HepG2 (cell line): ENCODE measurements around the gene CD83. TPM values are rescaled to one million over a fixed set of nuclear protein-coding genes. Genes with fewer than 3 reads are reported as not detected.

Experiments used
- ATAC-seq: fragments of 200-7000 bp; cut with Tn5 transposase; 3 replicates; pipeline ENCODE4 v1.9.1; 2020; ENCODE audit warnings: mild to moderate bottlenecking, moderate library complexity
- BruUV-seq: library from RNA; stranded (reverse); fragments of 400-500 nt; replicated peaks from 2 replicates; lab custom pipeline; 2021; lab: Mats Ljungman, UMichigan
- CTCF ChIA-PET: fragments of 300-600 bp; formaldehyde crosslinking; extraction: SDS; loops from one replicate; lab custom pipeline; 2021; ENCODE audit warnings: low total read pairs, inconsistent platforms, low intra/inter-chr PET ratio; lab: Yijun Ruan, JAX
- POLR2A ChIA-PET: fragments of 350-600 bp; sonication (Branson Sonifier 250); formaldehyde crosslinking; loops from one replicate; lab custom pipeline; 2020; ENCODE audit warnings: antibody characterized with exemption, inconsistent platforms; lab: Yijun Ruan, JAX
- DNase-seq: peaks from one replicate; pipeline ENCODE4 v3.0.0-alpha.2; 2015; ENCODE audit warnings: low spot score
- FAIRE-seq: peaks from 3 replicates; lab custom pipeline; 2011; peaks lifted over from hg19 to GRCh38; lab: Jason Lieb, UNC
- H2AFZ ChIP-seq: one replicate; pipeline ENCODE4 v1.6.1; 2011; ENCODE audit warnings: low read length, inconsistent platforms
- H3K27ac ChIP-seq: fragments of 300-600 bp; 3 replicates; pipeline ENCODE4 v1.8.0; 2011; ENCODE audit warnings: mixed run types, mild to moderate bottlenecking, mixed read lengths, low read length, inconsistent platforms; ENCODE audit not compliant: insufficient read depth; ENCODE audit errors: extremely low read length
- H3K27me3 ChIP-seq, 2 experiments: fragments of 200-600 bp in 1 of 2; 2 replicates in 1 of 2; 3 replicates in 1 of 2; pipeline versions ENCODE4 v1.6.0 to v1.8.0; 2011; ENCODE audit warnings: low read length in 2 of 2, mild to moderate bottlenecking in 2 of 2, moderate library complexity in 2 of 2, inconsistent platforms in 1 of 2; ENCODE audit not compliant: insufficient read depth in 2 of 2, control insufficient read depth in 1 of 2
- H3K36me3 ChIP-seq, 2 experiments: fragments of 200-600 bp in 1 of 2; replicated peaks in 1 of 2; 2 replicates in 1 of 2; 3 replicates in 1 of 2; pipeline versions ENCODE4 v1.5.1 to v1.8.0; 2011; ENCODE audit warnings: low read length in 2 of 2, inconsistent platforms in 1 of 2; ENCODE audit not compliant: insufficient read depth in 2 of 2, control insufficient read depth in 1 of 2
- H3K4me1 ChIP-seq: 2 replicates; pipeline ENCODE4 v1.5.1; 2012; ENCODE audit warnings: low read length, inconsistent platforms; ENCODE audit not compliant: insufficient read depth
- H3K4me2 ChIP-seq: 2 replicates; pipeline ENCODE4 v1.6.0; 2011; ENCODE audit warnings: low read depth, low read length, inconsistent platforms
- H3K4me3 ChIP-seq, 3 experiments: fragments of 200-600 bp in 1 of 3; sonication (generic), shearing (Covaris generic) in 1 of 3; replicated peaks in 1 of 3; 2 replicates each; pipeline ENCODE4 v1.5.1; 2011 to 2016; ENCODE audit warnings: low read length in 3 of 3, inconsistent platforms in 2 of 3, low read depth in 2 of 3, mild to moderate bottlenecking in 2 of 3, control low read depth in 1 of 3, mixed read lengths in 1 of 3; ENCODE audit not compliant: insufficient read depth in 1 of 3
- H3K79me2 ChIP-seq: one replicate; pipeline ENCODE4 v1.6.1; 2011; ENCODE audit warnings: low read length, inconsistent platforms; ENCODE audit not compliant: insufficient read depth
- H3K9ac ChIP-seq: 2 replicates; pipeline ENCODE4 v1.6.0; 2011; ENCODE audit warnings: mild to moderate bottlenecking, low read depth, low read length, inconsistent platforms; ENCODE audit not compliant: insufficient read depth
- H3K9me3 ChIP-seq: 2 replicates; pipeline ENCODE4 v1.5.1; 2012; ENCODE audit warnings: mild to moderate bottlenecking, low read length
- H4K20me1 ChIP-seq: 2 replicates; pipeline ENCODE4 v1.6.0; 2011; ENCODE audit warnings: inconsistent platforms, mild to moderate bottlenecking, low read length, moderate library complexity; ENCODE audit not compliant: insufficient read depth
- AGO2 ChIP-seq: fragments of 200-400 bp; formaldehyde crosslinking; optimal IDR thresholded peaks from 2 replicates; pipeline ENCODE3; 2017; ENCODE audit warnings: mild to moderate bottlenecking, low read depth, low read length, moderate library complexity
- DBP ChIP-seq: sonication (generic); formaldehyde crosslinking; IDR thresholded peaks from 2 replicates; pipeline ENCODE4 v1.4.0; 2020; ENCODE audit warnings: missing genetic modification reagents; ENCODE audit errors: not compliant biosample characterization
- NCOR1 ChIP-seq: fragments of 200-600 bp; sonication (generic); IDR thresholded peaks from 2 replicates; pipeline ENCODE4 v1.7.0; 2017; ENCODE audit warnings: antibody characterized with exemption, low read length, borderline replicate concordance
- NR2F6 ChIP-seq, 2 experiments: IDR thresholded peaks; 2 replicates each; pipeline ENCODE4 v1.6.1; 2016; ENCODE audit warnings: antibody characterized with exemption in 1 of 2, mild to moderate bottlenecking in 1 of 2
- SPEN ChIP-seq: sonication (generic); formaldehyde crosslinking; IDR thresholded peaks from 2 replicates; pipeline ENCODE4 v1.5.1; 2020; ENCODE audit warnings: low read depth, mild to moderate bottlenecking, missing genetic modification reagents
- ZNF225 ChIP-seq: sonication (generic); formaldehyde crosslinking; IDR thresholded peaks from 2 replicates; pipeline ENCODE4 v1.4.0; 2020; ENCODE audit warnings: mild to moderate bottlenecking, missing genetic modification reagents
- ZNF24 ChIP-seq: fragments of 450-650 bp; IDR thresholded peaks from 2 replicates; pipeline ENCODE4 v1.6.1; 2017; ENCODE audit warnings: antibody characterized with exemption, mild to moderate bottlenecking
- ZNF484 ChIP-seq: sonication (generic); formaldehyde crosslinking; IDR thresholded peaks from 2 replicates; pipeline ENCODE4 v1.5.1; 2020; ENCODE audit warnings: mild to moderate bottlenecking, low read depth, missing genetic modification reagents, borderline replicate concordance
- ZNF513 ChIP-seq: sonication (generic); formaldehyde crosslinking; conservative IDR thresholded peaks from 2 replicates; pipeline ENCODE4 v1.5.0; 2020; ENCODE audit warnings: missing genetic modification reagents
- WGBS: methylation state at CpG from one replicate; pipeline ENCODE4 v1.1.6; 2017; ENCODE audit warnings: low lambda C conversion rate; 5-methylcytosine and 5-hydroxymethylcytosine counted together
- in situ Hi-C: cut with HindIII; loops from 2 replicates; pipeline ENCODE4 v1.10.0; 2017; ENCODE audit warnings: low pct_unique_long_range_greater_than_20kb; ENCODE audit not compliant: extremely low pct_ligation_motif_present
- intact Hi-C: fragments of 100-400 bp; cut with micrococcal nuclease; formaldehyde crosslinking; loops from one replicate; pipeline ENCODE4 v1.10.0; 2022; ENCODE audit not compliant: unreplicated experiment
- polyA plus RNA-seq, 8 experiments: library from polyadenylated mRNA; depleted of rRNA in 3 of 8; stranded (reverse) in 7 of 8; unstranded in 1 of 8; fragments of >200 nt; fragmentation: Illumina TruSeq in 4 of 8; extraction: Trizol in 4 of 8; gene quantifications; 2 replicates each; pipeline versions ENCODE4 v1.2.1 to v1.2.3, GENCODE V29; 2011 to 2016; ENCODE audit warnings: low read depth in 4 of 8, missing spikeins in 1 of 8, mixed read lengths in 1 of 8; ENCODE audit not compliant: insufficient read depth in 1 of 8
- total RNA-seq, 5 experiments: library from RNA; depleted of rRNA; stranded (reverse); fragments of >200 nt; fragmentation: Illumina TruSeq; extraction: Trizol; gene quantifications; 2 replicates each; pipeline ENCODE4 v1.2.3, GENCODE V29; 2016; ENCODE audit warnings: low read depth in 1 of 5

The CD83 gene
- total and polyA plus RNA-seq, 2 of the 13 experiments (the other 11 are each of a cell fraction or from before 2014, with no cell fraction given) = 0.46 to 2.3 TPM

GRCh38 chr6:14074476-14075094 is 43.0 kb upstream of the CD83 start:
- no peak; the same call in 2 of the 3 replicates for ATAC-seq

More at GRCh38 chr6:14074476-14075094, 43.0 kb upstream of the CD83 start:
- Histone ChIP-seq H3K36me3 (no peaks in the 10 kb centered on the region), H3K9ac (no peak overlapping the region; the same call in 1 of the 2 replicates), H3K27me3 (peaks cover 1 to 7% of the 10 kb centered on the region in 2 experiments; a peak in 2 of 5 replicates), H3K9me3 (no peaks in the 10 kb centered on the region), H3K27ac (no peak overlapping the region), H3K4me2 (peak overlapping the region; percentile 67), H4K20me1 (no peaks in the 10 kb centered on the region), H3K4me1 (peaks cover 8% of the 10 kb centered on the region; the same call in 1 of the 2 replicates), H2AFZ (peak overlapping the region; percentile 67), H3K4me3 (peak overlapping the region in 1 of 3 experiments; percentile 43; a peak in 1 of 6 replicates), H3K79me2 (no peaks in the 10 kb centered on the region)
- in situ Hi-C loops (no loop called here), intact Hi-C loops (no loop called here)
- no peak for TF ChIP-seq ZNF24
- no peak for TF ChIP-seq NR2F6 (IDR thresholded peaks at IDR 0.05)
- no peak for TF ChIP-seq NR2F6 (CRISPR knock-in tag; IDR thresholded peaks at IDR 0.05)
- no peak for TF ChIP-seq ZNF513
- TF ChIP-seq ZNF225 (CRISPR knock-in tag) = no peak
- no peak for TF ChIP-seq ZNF484 (CRISPR knock-in tag)
- TF ChIP-seq SPEN (CRISPR knock-in tag) = no peak
- no peak for TF ChIP-seq AGO2
- TF ChIP-seq DBP (CRISPR knock-in tag) = no peak
- TF ChIP-seq NCOR1 = no peak
- 25% methylated on average over 3 of the region's 3 CpGs for WGBS
- FAIRE-seq (no peak), DNase-seq (no peak)
- no TSS peak for BruUV-seq
- ChIA-PET POLR2A (no interaction called here), CTCF (no interaction called here)
